IMR-90 (cell line): ENCODE data around the gene CXCL11. TPM values are rescaled to one million over a fixed set of nuclear protein-coding genes. Genes with fewer than 3 reads are reported as not detected.

ENCODE experiments used
- ATAC-seq: fragments of 200-7000 bp; cut with Tn5 transposase; 2 replicates; pipeline ENCODE4 v1.9.1; 2020; ENCODE audit warnings: low read depth, mild to moderate bottlenecking, moderate library complexity
- BruUV-seq: library from RNA; stranded (reverse); fragments of 400-500 nt; replicated peaks from 2 replicates; lab custom pipeline; 2021; lab: Mats Ljungman, UMichigan
- CTCF ChIA-PET: fragments of 300-600 bp; formaldehyde crosslinking; extraction: SDS; loops from one replicate; lab custom pipeline; 2021; ENCODE audit warnings: antibody characterized with exemption; lab: Yijun Ruan, JAX
- POLR2A ChIA-PET: fragments of 300-600 bp; sonication (Branson Sonifier 250); formaldehyde crosslinking; loops from one replicate; lab custom pipeline; 2022; ENCODE audit warnings: antibody characterized with exemption; ENCODE audit not compliant: unreplicated experiment; lab: Charles Lee
- DNase-seq: peaks from one replicate; pipeline ENCODE4 v3.0.0; 2013
- H2AFZ ChIP-seq: replicated peaks from 2 replicates; pipeline ENCODE3; 2013; ENCODE audit warnings: low read length, mild to moderate bottlenecking; ENCODE audit not compliant: poor library complexity
- H2AK5ac ChIP-seq: 2 replicates; pipeline ENCODE4 v1.6.1; 2013; ENCODE audit warnings: low read depth, low read length, inconsistent platforms
- H2AK9ac ChIP-seq: replicated peaks from 2 replicates; pipeline ENCODE3; 2013; ENCODE audit warnings: mild to moderate bottlenecking, low read depth, low read length, moderate library complexity; ENCODE audit not compliant: poor library complexity
- H2BK120ac ChIP-seq: 2 replicates; pipeline ENCODE4 v1.6.1; 2013; ENCODE audit warnings: low read depth, low read length, inconsistent platforms
- H2BK15ac ChIP-seq: 3 replicates; pipeline ENCODE4 v1.6.1; 2013; ENCODE audit warnings: low read depth, low read length, inconsistent platforms
- H2BK20ac ChIP-seq: 2 replicates; pipeline ENCODE4 v1.6.1; 2013; ENCODE audit warnings: low read depth, mild to moderate bottlenecking, inconsistent platforms, low read length, moderate library complexity
- H2BK5ac ChIP-seq: 2 replicates; pipeline ENCODE4 v1.6.1; 2013; ENCODE audit warnings: mild to moderate bottlenecking, low read depth, low read length, inconsistent platforms; ENCODE audit not compliant: poor library complexity, severe bottlenecking
- H3K14ac ChIP-seq: replicated peaks from 2 replicates; pipeline ENCODE4 v1.6.1; 2013; ENCODE audit warnings: low read depth, low read length, inconsistent platforms
- H3K18ac ChIP-seq: 2 replicates; pipeline ENCODE4 v1.6.1; 2013; ENCODE audit warnings: low read depth, low read length, control low read depth
- H3K23ac ChIP-seq: 2 replicates; pipeline ENCODE4 v1.6.1; 2013; ENCODE audit warnings: low read depth, low read length, inconsistent platforms
- H3K27ac ChIP-seq: 2 replicates; pipeline ENCODE4 v1.5.1; 2013; ENCODE audit warnings: mild to moderate bottlenecking, control low read depth, low read length; ENCODE audit not compliant: insufficient read depth
- H3K27me3 ChIP-seq: 2 replicates; pipeline ENCODE4 v1.6.1; 2013; ENCODE audit warnings: low read length; ENCODE audit not compliant: control insufficient read depth, insufficient read depth
- H3K36me3 ChIP-seq: 2 replicates; pipeline ENCODE4 v1.6.1; 2013; ENCODE audit warnings: low read length, mixed read lengths; ENCODE audit not compliant: control insufficient read depth, insufficient read depth
- H3K4ac ChIP-seq: 2 replicates; pipeline ENCODE4 v1.6.1; 2013; ENCODE audit warnings: low read depth, low read length, inconsistent platforms
- H3K4me1 ChIP-seq: 2 replicates; pipeline ENCODE4 v1.6.1; 2013; ENCODE audit warnings: low read length, mixed read lengths; ENCODE audit not compliant: control insufficient read depth, insufficient read depth
- H3K4me2 ChIP-seq: 2 replicates; pipeline ENCODE4 v1.6.1; 2013; ENCODE audit warnings: low read depth, mild to moderate bottlenecking, control low read depth, low read length, moderate library complexity
- H3K4me3 ChIP-seq: 2 replicates; pipeline ENCODE4 v1.5.1; 2013; ENCODE audit warnings: low read depth, mild to moderate bottlenecking, control low read depth, low read length, moderate library complexity; ENCODE audit not compliant: insufficient read depth
- H3K56ac ChIP-seq: 2 replicates; pipeline ENCODE4 v1.6.1; 2013; ENCODE audit warnings: low read length, inconsistent platforms; ENCODE audit not compliant: insufficient read depth; ENCODE audit errors: extremely low read depth
- H3K79me1 ChIP-seq, 2 experiments: 2 replicates each; pipeline ENCODE4 v1.6.1; 2013; ENCODE audit warnings: low read length in 2 of 2, inconsistent platforms in 1 of 2, low read depth in 1 of 2
- H3K9ac ChIP-seq: 2 replicates; pipeline ENCODE4 v1.6.1; 2013; ENCODE audit warnings: low read depth, low read length, control low read depth
- H3K9me1 ChIP-seq: 2 replicates; pipeline ENCODE4 v1.6.1; 2013; ENCODE audit warnings: low read length, inconsistent platforms; ENCODE audit not compliant: insufficient read depth
- H3K9me3 ChIP-seq: 2 replicates; pipeline ENCODE4 v1.6.1; 2013; ENCODE audit warnings: low read length; ENCODE audit not compliant: control insufficient read depth, insufficient read depth
- H4K20me1 ChIP-seq: 2 replicates; pipeline ENCODE4 v1.6.1; 2013; ENCODE audit warnings: low read length, inconsistent platforms; ENCODE audit not compliant: insufficient read depth
- H4K5ac ChIP-seq: 2 replicates; pipeline ENCODE4 v1.6.1; 2013; ENCODE audit warnings: mild to moderate bottlenecking, low read depth, low read length, control low read depth
- H4K8ac ChIP-seq, 2 experiments: 2 replicates each; pipeline ENCODE4 v1.6.1; 2013; ENCODE audit warnings: low read depth in 2 of 2, low read length in 2 of 2, control low read depth in 1 of 2, inconsistent platforms in 1 of 2
- H4K91ac ChIP-seq: 2 replicates; pipeline ENCODE4 v1.6.1; 2013; ENCODE audit warnings: low read depth, low read length, inconsistent platforms; ENCODE audit not compliant: insufficient read depth
- BHLHE40 ChIP-seq: fragments of 150-350 bp; IDR thresholded peaks from 2 replicates; pipeline ENCODE4 v1.6.1; 2016; ENCODE audit warnings: mild to moderate bottlenecking, low read depth, low read length
- CEBPB ChIP-seq: IDR thresholded peaks from 2 replicates; pipeline ENCODE4 v1.6.1; 2012; ENCODE audit warnings: low read depth, low read length, improper control_type of control experiment
- CHD1 ChIP-seq: IDR thresholded peaks from 2 replicates; pipeline ENCODE4 v1.6.1; 2012; ENCODE audit warnings: low read depth, low read length, improper control_type of control experiment
- CTCF ChIP-seq: conservative IDR thresholded peaks from 2 replicates; pipeline ENCODE4 v1.5.1; 2012; ENCODE audit warnings: mild to moderate bottlenecking, low read depth, low read length, improper control_type of control experiment
- FOS ChIP-seq: fragments of 150-350 bp; IDR thresholded peaks from 2 replicates; pipeline ENCODE4 v1.6.1; 2016; ENCODE audit warnings: low read depth, low read length
- MAFK ChIP-seq: IDR thresholded peaks from 2 replicates; pipeline ENCODE4 v1.6.1; 2012; ENCODE audit warnings: low read depth, low read length, improper control_type of control experiment
- MAZ ChIP-seq: IDR thresholded peaks from 2 replicates; pipeline ENCODE4 v1.6.1; 2012; ENCODE audit warnings: low read depth, mild to moderate bottlenecking, low read length, improper control_type of control experiment, moderate library complexity, borderline replicate concordance
- NFE2L2 ChIP-seq: fragments of 150-350 bp; IDR thresholded peaks from 2 replicates; pipeline ENCODE4 v1.6.1; 2016; ENCODE audit warnings: low read depth, mild to moderate bottlenecking, low read length
- POLR2A ChIP-seq: IDR thresholded peaks from 2 replicates; pipeline ENCODE4 v1.6.1; 2012; ENCODE audit warnings: mild to moderate bottlenecking, low read depth, low read length
- RAD21 ChIP-seq: IDR thresholded peaks from 2 replicates; pipeline ENCODE4 v1.6.1; 2012; ENCODE audit warnings: low read length, improper control_type of control experiment
- RCOR1 ChIP-seq: IDR thresholded peaks from 2 replicates; pipeline ENCODE4 v1.6.1; 2012; ENCODE audit warnings: mild to moderate bottlenecking, low read length, improper control_type of control experiment; ENCODE audit not compliant: insufficient replicate concordance
- RFX5 ChIP-seq: IDR thresholded peaks from 2 replicates; pipeline ENCODE4 v1.8.0; 2012; ENCODE audit warnings: low read depth, mild to moderate bottlenecking, low read length, moderate library complexity
- SMC3 ChIP-seq: fragments of 150-350 bp; IDR thresholded peaks from 2 replicates; pipeline ENCODE4 v1.6.1; 2016; ENCODE audit warnings: low read depth, mild to moderate bottlenecking, antibody characterized with exemption, low read length, moderate library complexity
- USF2 ChIP-seq: fragments of 150-350 bp; IDR thresholded peaks from 2 replicates; pipeline ENCODE4 v1.6.1; 2017; ENCODE audit warnings: mild to moderate bottlenecking, antibody characterized with exemption, low read length, low read depth
- WGBS, 2 experiments: methylation state at CpG; one replicate each; pipeline versions ENCODE4 v1.1.5 to v1.1.7; 2013; ENCODE audit warnings: missing lambda C conversion rate in 2 of 2; ENCODE audit not compliant: insufficient read length in 1 of 2; ENCODE audit errors: extremely low coverage in 2 of 2; 5-methylcytosine and 5-hydroxymethylcytosine counted together
- dilution Hi-C: fragments of 300-500 bp; cut with HindIII; formaldehyde crosslinking; loops from one replicate; pipeline ENCODE4 v1.14.3; 2018; ENCODE audit warnings: low sequenced_read_pairs; ENCODE audit not compliant: unreplicated experiment
- in situ Hi-C: fragments of 300-500 bp; cut with MboI; formaldehyde crosslinking; loops from 3 replicates; pipeline ENCODE4 v1.14.3; 2019; ENCODE audit warnings: low sequenced_read_pairs, inconsistent platforms, mixed read lengths
- intact Hi-C: fragments of 100-400 bp; cut with micrococcal nuclease; formaldehyde crosslinking; loops from 2 replicates; pipeline ENCODE4 v1.10.0; 2022
- polyA plus RNA-seq, 3 experiments: library from polyadenylated mRNA; depleted of rRNA; stranded (reverse); fragments of >200 nt; gene quantifications; 2 replicates each; pipeline ENCODE4 v1.2.3, GENCODE V29; 2012; ENCODE audit warnings: low replicate concordance in 1 of 3
- total RNA-seq: library from RNA; depleted of rRNA; stranded (reverse); fragments of >200 nt; gene quantifications from 2 replicates; pipeline ENCODE4 v1.2.3, GENCODE V29; 2012

CXCL11 gene
- total and polyA plus RNA-seq, 2 of the 4 experiments (the other 2 are of a cell fraction): under 0.01 TPM; not detected in 1

GRCh38 chr4:76072760-76073159 lies 36.9 kb upstream of the CXCL11 start:
- ChIA-PET POLR2A (no interaction called here), CTCF (no interaction called here)
- DNase-seq: no peak
- Histone ChIP-seq H3K18ac (no peak overlapping the region), H2BK20ac (no peak overlapping the region), H3K9ac (no peak overlapping the region), H3K4me2 (no peak overlapping the region), H3K36me3 (no peaks in the 10 kb centered on the region), H3K4ac (no peak overlapping the region), H3K9me1 (no peaks in the 10 kb centered on the region), H2AK9ac (no peak overlapping the region), H3K27ac (no peak overlapping the region), H4K20me1 (no peaks in the 10 kb centered on the region), H3K23ac (no peak overlapping the region), H3K56ac (no peak overlapping the region), H3K79me1 (no peaks in the 10 kb centered on the region), H4K91ac (no peak overlapping the region), H3K9me3 (no peaks in the 10 kb centered on the region), H2BK5ac (no peak overlapping the region), H4K5ac (no peak overlapping the region), H2AK5ac (no peak overlapping the region), H3K14ac (no peak overlapping the region), H2BK120ac (no peak overlapping the region), H3K4me1 (no peaks in the 10 kb centered on the region), H2BK15ac (no peak overlapping the region), H4K8ac (no peak overlapping the region), H3K27me3 (no peaks in the 10 kb centered on the region; the same call in 1 of the 2 replicates), H2AFZ (no peak overlapping the region), H3K4me3 (no peak overlapping the region)
- dilution Hi-C loops (no loop called here), in situ Hi-C loops (loop anchor here (10.0 kb wide), 1 partner anchor 178 kb away; no protein-coding TSS in a partner anchor), intact Hi-C loops (no loop called here)
- no peak for ATAC-seq
- WGBS, 2 experiments: 55% methylated on average over 2 of the region's 4 CpGs; no CpG with 5 or more reads in 1 of the 2 experiments
- no peak for TF ChIP-seq SMC3
- TF ChIP-seq MAFK: no peak
- TF ChIP-seq MAZ: no peak
- TF ChIP-seq FOS: no peak
- no peak for TF ChIP-seq CEBPB
- TF ChIP-seq RAD21: no peak
- no peak for TF ChIP-seq RFX5
- TF ChIP-seq NFE2L2: no peak
- no peak for TF ChIP-seq CHD1
- no peak for TF ChIP-seq CTCF
- no peak for TF ChIP-seq USF2
- no peak for TF ChIP-seq POLR2A
- no peak for TF ChIP-seq BHLHE40
- no peak for TF ChIP-seq RCOR1
- BruUV-seq: no TSS peak
